Glomerular visceral epithelial cell (primary cell): ENCODE measurements around the gene FAM168A.
"Not testable (repeated sequence)": the region's sequence is repeated elsewhere in the genome, so short reads cannot be mapped to it uniquely, and the experiment has no call there.

Source experiments
- DNase-seq: peaks from one replicate; pipeline ENCODE4 v3.0.0-alpha.2; 2016; ENCODE audit errors: extremely low spot score

FAM168A gene

DNA sequence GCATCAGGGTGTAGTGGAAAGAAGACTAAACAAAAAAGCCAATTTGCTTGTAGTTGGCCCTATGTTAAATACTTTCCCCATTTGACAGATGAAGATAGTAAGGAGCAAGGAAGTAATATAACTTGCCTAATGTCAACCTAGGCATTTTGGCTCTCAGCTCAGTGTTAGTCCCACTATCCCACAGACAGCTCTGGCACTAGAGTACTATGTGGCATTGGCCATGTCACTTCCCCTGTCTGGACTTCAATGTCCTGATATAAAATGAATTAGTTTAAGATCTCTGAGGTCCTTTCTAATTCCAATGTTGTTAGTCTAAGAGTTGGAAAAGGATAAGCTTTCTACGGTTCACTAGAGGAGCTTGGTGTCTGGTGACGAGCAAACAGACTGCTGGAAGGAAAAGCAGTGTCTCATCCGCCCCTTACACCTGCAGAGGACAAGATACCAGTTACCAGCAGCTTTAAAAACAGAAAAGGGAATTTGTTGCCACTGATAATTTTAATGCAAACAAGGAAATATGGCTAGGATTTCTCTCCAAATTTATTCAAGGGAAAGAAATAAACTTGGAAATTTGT is 129.2 kb downstream of the FAM168A start:
- DNase-seq: no peak

DNA sequence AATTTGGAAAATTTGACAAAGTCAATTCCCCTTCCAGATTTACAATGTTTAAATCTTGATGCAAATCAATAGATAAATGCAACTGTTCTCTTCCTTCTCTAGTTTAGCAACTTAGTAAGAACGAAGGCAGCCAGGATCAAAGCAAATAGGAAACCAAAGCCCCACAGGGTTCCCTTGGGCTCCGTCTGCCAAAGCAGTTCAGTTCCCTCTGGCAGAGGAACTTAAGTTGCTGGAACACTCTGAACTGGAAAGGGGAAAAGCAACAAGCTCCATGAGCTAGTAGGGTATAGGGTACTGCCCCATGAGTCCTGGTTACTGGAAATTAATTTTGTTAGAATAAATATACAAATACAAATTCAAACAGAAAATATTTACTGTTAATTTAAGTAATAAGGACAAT is 130.4 kb downstream of the FAM168A start:
- no peak for DNase-seq

DNA sequence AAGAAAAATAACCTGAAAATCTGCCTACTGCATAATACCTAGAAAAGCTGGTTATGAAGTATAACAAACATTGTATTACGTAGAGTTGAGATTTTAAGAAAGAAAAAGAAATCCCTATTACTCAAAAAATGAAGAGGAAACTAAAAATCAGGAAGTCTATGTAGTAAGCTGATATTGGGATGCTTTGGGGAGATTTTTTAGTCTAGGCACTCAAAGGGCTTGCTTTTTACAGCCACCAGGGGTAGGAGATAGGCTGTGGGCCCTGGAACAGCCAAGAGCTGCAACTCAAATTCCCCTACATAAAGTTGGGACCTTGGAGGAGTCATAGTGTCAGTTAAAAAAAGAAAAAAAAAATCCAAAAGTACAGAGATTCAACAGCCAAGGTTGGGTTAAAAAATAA is 131.3 kb downstream of the FAM168A start:
- no peak for DNase-seq

DNA sequence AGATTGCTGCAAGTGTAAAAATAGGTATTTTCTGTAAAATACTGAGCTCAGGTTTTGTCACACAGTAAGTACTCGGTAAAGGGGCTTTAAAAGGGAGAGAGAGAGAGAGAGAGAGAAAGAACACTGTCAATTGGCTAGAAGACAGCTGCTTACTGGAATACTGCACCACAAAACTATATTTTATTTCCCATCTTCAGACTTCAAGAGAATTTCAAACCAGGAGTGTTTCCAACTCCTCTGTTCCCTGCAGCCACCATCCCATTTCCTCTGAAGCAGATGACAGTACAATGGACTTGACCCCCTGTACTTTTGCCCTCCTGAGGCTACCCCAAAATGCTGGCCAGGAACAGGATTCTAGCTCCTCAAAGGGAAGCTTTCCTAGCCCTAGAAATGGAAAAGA is 132.0 kb downstream of the FAM168A start:
- DNase-seq: no peak

DNA sequence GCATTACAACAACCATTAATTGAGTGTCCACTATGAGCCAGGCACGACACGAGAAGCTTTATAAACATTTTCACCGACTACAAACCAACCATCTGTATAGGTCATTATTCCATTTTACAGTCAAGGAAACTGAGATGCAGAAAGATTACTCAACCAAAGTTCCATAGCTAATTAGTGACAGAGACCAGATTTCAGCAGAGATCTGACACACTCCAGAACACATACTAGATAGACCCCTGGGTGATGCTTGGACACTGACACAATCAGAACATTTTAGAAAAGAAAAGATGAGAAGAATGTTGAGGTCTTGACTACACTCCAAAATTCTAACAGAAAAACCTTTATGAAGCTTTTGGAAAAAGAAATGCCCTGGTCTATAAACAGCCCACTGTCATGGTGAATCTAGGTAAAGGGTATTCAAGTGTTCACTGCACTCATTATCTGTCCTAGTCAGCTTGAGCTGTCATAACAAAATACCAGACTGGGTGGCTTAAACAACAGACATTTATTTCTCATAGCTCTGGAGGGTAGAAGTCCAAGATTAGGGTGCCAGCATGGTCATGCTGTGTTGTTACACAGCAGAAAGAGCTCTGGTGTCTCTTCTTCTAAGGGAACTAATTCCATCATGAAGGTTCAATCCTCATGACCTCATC is 132.8 kb downstream of the FAM168A start:
- no peak for DNase-seq

DNA sequence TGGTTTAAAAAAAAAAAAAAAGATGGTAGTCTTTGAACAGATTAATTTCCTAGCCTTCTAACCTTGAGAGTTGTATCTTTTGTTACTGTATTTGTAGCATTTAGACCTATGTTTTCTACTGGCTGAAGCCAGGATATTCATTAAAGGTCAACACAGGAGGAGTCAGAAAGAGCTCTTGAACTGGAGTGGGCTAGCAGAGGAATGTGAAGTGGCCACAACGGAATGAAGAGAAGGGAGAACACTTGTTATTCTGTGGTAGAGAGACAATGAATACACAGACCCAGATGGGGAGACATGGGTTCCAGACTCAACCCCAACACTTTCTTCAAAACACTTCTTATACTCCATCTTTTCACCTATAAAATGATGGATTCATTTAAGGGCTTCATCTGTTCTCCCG is 133.6 kb downstream of the FAM168A start:
- DNase-seq: no peak

DNA sequence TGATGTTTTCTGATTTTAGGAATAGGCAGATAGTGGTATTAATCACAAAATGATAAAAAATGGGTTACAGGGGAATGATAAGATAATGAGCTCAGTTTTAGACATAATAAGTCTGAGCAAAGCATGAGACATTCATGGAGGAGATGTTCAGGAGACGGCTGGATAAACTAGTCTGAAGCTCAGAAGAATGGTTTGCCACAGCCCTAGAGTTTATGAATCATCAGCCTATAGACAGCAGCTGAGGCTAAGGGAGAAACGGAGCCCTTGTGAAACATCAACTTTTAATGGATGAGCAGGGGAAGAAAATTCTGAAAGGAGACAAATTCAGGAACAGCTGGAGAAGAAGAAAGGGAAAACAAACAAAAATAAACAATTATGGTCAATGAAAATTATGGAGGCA is 134.6 kb downstream of the FAM168A start:
- peak; percentile 30 for DNase-seq

DNA sequence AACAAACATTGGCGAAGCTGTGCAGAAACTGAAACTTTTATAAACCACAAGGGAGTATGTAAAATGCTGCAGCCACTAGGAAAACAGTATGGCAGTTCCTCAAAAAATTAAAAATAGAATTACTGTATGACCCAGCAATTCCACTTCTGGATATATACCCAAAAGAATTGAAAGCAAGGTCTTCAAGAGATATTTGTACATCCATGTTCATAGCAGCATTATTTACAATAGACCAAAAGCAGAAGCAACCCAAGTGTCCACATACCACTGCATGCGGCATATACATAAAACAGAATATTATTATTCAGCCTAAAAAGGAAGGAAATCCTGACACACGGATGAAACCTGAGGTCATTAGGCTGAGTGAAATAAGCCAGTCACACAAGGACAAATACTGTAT is 135.9 kb downstream of the FAM168A start:
- DNase-seq: no peak

DNA sequence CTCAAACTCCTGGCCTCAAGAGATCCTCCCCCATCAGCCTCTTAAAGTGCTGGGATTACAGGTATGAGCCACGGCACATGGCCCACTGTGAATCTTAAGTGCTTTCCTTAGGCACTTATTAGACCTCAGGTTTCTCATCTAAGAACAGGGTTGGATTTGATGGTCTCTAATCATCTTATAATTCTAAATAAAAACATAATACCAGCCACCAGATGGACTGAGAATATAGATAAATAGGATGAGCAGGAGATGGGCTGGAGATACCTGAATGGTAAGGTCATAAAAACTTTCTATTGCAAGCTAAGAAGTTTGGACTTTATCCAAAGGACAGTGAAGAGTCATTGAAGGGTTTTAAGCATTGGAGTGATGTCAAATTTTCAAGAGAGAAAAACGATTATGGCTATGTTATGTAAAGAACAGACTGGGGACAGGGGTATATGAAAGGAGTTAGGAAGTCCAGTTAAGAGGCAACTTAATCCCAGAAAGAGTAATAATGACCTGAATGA is 136.5 kb downstream of the FAM168A start:
- no peak for DNase-seq

DNA sequence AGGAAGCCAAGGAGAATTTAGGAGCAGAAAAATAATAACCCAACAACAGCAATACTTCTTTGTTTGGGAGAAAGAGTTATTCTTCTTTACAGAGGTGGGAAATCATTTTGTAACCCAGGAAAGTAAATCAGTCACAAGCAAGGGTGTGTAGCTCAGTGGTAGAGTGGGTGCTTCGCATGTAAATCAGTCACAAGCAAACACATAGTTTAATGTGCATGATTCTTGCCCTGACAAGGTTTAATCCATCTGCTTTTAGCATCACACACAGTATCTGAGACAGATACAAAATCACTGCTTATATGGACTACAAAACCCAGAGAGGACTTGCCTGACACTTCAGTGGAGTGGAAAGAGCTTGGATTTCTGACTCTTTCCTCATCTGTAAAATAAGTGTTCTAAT is 139.7 kb downstream of the FAM168A start:
- DNase-seq: no peak

DNA sequence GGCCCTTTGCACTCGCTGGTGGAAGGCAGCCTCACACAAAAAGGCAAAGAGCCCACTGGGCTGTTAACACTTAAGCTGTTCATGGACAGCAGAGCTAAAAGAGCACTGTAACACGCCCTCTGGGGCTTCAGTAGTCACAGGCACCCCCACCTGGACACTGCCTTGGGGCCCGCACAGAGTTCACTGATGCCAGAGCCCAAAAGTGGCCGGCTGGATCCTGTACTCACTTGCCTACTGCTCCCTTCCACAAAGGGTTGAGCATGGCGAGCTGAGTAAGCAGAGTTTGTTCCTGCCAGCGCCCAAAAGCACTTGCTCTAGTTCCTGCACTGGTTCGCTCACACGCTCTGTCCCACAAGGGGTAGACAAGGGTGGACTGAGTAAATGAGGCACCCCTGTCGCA is 142.9 kb downstream of the FAM168A start:
- no peak for DNase-seq

DNA sequence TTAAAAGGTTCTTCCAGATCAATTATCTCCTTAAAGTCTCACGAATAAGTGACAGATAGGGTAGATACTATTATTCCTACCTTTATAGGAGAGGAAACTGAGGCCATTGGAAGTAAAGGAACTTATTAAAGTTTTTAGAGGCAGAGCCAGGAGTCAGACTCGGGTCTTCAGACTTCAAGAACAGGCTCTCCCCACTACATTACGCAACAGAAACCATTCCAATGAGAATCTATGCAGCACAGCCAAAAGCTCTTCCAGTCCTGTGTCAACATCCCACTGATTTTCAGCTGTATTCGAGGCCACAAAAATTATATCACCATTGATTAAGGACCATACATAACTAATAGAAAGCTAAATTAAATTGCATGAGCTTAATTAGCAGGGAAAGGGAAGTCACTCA is 144.3 kb downstream of the FAM168A start:
- no peak for DNase-seq

DNA sequence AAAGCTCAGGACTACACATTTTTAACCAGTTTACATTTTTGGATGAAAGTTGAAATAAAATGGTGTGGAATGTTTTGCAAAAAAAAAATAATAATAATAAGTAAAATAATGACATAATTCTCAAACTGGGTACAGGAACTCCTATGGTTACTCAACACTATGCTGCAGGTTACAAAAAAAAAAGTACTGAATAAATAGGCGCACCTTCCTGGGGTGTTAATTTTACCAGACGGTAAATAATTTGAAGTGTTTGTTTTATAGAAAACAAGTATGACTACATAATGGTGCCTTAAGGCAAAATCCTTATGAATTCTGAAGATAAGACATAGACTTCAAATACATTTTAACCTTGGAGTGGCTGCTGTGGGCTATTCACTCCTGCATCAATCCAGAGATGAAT is 145.2 kb downstream of the FAM168A start:
- no peak for DNase-seq

DNA sequence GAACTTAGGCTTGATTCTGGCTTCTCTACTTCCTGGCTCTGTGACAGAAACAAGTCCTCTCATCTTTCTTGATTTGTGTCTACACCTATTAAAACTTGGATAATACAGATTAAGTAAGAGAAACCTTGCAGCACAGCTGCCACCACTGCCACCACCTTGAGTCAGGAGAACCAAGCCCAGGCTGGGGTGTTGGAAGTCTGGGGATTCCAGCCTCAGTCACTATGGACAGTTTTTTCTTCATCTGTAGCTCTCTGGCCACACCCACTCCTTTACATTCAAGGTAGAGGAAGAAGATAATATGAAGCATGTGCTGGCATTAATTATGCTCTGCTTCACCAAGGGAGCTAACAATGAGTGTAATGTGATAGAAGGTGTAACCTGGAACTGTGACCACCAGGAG is 146.0 kb downstream of the FAM168A start:
- DNase-seq: no peak

DNA sequence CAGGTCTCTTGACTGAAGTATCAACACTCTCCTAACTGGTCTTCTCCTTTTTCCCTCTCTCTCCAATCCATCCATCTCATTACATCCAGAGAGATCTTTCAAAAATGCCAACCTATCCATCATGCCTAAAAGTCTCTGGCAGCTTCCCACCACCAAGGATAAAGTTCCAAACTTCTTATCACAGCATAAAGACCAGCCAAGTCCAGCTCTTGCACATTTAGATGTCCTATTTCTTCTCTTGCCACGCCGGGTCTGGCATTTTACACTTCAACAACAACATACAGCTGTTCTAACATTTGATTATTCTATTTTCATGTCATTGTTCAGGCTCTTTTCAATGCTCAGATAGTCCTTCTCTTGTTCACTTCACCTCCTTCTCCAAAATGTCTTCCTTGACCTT is 151.1 kb downstream of the FAM168A start:
- no peak for DNase-seq

DNA sequence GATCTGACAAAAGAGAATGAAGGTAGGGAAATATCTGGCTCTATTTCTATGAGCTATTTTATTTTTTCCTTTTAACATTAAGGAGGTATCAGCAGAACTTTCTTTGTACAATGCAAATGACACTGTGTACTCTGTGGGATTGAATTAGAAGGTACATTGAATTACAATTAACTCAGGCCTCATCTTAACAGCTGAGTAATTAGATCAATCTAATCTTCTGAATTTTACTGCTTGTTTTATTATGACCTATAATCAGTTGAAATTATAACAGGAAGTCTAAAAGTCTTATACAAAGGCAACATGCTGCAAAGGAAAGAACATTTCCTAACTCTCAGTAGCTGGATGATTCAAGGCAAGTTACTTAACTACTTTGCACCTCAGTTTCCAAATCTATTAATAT is 151.9 kb downstream of the FAM168A start:
- DNase-seq: no peak

DNA sequence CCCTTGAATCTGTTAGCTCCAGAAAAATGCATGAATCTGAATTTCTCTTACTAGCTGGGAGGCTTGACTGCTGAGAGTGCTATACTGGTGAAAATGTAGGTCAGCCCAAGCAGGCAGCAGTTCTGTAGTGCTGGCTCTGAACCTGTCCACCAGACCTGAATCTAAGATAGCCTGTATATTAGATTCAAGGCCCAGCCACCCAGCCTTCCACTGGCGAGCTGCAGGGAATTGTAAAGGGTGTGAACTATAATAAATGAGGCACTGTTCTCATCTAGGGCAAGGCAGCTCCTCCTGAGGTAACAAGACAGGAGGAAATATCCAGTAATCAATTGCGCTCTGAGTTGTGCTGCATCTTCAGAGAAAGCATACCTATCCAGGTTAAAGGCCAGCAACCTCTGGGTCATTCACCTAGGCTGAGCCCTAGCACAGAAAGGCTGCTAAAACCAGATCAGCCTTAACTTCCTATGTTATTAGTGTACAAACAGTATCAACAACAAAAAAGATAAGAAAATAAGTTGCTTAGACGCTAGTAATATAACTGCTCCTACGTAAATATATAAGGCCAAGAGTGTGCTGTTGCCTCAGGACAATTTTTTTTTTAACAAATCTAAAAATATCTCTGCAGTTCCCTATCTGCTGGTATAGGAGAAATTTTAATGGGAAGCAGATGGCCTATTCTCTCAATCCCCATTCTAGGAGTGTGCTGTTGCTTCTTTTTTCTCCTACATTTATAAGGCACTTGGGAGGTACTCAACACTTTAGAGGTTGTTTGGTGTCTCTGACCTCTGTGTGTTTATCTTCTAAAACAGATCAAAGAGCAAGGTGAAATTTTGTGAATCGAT is 158.7 kb downstream of the FAM168A start:
- DNase-seq: no peak

DNA sequence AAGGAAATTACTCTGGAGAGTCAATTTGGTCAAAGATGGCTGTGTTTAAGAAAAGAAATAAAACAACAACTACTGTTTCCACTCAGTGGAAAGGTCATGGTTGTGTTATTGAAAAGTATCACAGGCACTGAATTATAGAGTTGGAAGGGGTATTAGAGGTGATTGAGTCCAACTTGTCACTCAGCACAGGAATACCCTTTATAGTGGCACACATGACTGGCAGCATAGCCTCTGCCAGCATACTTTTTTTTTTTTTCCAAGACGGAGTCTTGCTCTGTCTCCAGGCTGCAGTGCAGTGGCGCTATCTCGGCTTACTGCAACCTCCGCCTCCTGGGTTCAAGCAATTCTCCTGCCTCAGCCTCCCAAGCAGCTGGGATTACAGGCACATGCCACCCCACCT is 161.1 kb downstream of the FAM168A start:
- DNase-seq: not testable (repeated sequence)

DNA sequence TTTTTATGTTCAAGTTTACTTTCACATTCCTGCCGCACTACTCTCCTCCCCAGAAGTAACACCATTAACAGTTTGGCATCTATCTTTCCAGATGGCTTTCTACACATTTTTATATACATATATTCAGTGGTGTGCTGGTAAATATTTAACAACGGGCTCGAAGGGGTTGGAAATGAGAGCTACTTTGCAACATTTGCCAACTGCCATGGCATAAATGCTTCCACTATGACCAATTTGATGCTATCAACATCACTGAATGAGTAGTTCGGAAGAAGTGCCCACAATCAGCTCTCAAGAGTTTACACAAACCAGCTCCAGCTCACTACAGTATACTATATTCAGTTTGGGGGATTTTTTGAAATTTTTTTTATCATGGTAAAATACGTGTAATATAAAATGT is 166.5 kb downstream of the FAM168A start:
- DNase-seq: no peak

DNA sequence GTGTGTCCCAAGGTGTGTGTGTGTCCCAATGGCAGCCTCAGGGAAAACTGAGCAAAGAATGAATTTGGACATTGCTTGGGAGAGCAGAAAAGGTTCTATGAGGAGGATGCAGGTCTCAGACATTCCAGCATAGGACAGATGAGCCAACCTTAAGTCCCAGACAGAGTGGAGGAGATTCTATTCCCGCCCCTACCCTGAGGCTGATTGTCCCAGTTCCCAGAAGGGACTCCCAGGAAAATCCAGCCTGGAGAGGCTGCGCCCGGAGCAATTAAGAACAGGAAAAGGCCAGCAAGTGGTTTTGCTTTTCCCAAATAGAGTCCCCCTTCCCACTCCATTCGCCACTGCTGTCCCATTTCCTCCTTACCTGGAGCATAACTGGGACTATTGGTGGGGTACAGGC is 167.6 kb downstream of the FAM168A start:
- DNase-seq: no peak

DNA sequence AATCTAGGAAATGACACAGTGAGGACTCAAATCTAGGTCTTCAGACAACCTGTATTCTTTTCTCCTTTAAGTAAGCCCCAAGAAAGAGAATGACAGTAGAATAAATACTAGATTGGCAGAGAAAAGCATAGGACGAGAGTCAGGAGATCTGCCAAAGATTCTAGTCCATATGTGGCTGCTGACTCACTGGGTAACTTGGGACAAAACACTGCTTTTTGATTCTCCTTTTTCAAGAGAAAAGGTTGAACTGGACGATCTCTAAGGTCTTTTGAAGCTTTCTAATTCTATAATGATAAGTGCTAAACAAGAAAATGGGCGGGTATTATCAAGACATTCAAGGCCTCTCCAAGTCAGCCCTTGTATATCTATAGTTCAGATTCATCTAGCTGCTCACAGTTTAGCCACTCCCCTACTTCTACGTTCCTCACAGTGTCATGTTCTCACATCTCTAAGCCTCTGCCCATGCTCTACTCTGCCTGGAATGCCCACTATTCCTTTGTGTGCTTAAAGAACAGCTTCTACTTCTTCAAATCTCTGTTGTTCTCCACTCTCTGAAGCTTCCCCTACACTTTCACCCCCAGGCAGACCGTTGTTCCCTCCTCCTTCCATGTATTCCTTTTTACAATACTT is 168.7 kb downstream of the FAM168A start:
- no peak for DNase-seq

DNA sequence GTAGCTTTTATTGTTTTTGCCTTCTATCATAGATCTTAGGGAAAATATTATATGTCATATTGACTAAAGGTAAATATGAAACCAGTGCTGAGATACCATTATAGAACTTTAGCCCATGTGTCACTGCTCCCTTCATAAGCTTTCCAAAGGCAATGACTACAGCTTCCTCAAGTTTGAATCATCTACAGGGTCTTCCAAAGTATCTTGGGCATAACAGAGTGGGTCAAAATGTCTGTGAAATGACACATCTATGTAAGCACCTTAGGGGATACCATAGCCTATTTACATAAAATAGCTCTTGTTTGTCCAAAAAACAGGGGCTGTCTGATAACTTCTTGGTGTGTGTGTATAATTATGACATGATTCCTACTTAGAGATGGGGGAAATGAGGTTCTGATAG is 169.2 kb downstream of the FAM168A start:
- DNase-seq: no peak

DNA sequence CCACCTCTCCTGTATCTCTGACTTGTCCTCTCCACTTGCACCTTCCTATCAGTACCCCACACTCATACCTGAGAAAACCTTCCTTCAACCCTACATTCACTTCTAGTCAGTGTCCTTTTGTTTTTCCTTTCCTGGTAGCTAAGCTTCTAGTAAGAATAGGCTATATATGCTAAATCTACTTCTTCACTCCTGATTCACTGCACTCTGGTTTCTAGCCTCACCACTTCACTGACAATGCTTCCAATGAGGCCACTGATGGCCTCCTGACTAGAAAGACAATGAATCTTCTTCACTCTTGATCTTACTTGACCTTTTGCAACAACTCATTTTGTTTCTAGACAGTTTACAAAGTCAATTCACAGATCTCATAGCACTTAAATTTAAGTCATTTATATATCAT is 169.7 kb downstream of the FAM168A start:
- DNase-seq: no peak
